Measurements from ENCODE around the gene SH3D19.
"Not testable (repeated sequence)": the region's sequence is repeated elsewhere in the genome, so short reads cannot be mapped to it uniquely, and the experiment has no call there.

SH3D19 gene

GRCh38 chr4:151087467-151087866 lies 237.9 kb downstream of the SH3D19 start:
- DNase-seq: no peak

- DNase-seq: not testable (repeated sequence)
Observed at GRCh38 chr4:151077978-151078377, 247.4 kb downstream of the SH3D19 start.

GRCh38 chr4:151074416-151074916 lies 250.9 kb downstream of the SH3D19 start:
- DNase-seq: no peak

Data from NCI-H1105 treated with DMSO at 0.1 percent for 48 hours (cell line).